ENCODE results near the gene NAPEPLD.

DNA sequence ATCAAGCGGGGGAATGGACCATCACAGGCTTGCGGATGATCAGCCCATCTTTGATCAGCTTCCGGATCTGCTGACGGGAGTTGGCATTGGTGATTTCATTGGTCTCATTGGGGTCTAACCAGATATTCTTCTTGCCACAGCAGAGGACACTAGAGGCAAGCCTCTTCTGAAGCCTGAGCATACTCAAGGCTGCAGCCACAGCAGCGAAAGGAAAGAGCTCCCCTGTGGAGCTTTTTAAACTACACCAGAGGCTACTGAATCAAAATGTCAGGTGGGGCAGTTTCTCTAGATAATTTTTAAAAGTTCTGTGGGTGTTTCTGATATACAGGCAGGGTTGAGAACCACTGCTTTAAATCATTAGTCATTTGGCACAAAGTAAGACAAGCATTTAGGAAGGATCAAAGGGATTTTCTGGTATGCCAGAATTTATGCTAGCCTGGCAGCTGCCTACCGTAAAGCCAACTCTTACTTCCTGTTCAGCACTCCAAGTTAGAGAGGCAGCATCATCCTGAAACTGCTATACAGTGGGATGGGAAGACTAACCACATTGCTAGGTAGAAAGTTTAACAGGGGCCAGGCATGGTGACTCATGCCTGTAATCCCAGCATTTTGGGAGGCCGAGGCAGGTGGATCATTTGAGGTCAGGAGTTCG lies 7.0 kb downstream of the NAPEPLD start:
- TF ChIP-seq, protein P1, sequence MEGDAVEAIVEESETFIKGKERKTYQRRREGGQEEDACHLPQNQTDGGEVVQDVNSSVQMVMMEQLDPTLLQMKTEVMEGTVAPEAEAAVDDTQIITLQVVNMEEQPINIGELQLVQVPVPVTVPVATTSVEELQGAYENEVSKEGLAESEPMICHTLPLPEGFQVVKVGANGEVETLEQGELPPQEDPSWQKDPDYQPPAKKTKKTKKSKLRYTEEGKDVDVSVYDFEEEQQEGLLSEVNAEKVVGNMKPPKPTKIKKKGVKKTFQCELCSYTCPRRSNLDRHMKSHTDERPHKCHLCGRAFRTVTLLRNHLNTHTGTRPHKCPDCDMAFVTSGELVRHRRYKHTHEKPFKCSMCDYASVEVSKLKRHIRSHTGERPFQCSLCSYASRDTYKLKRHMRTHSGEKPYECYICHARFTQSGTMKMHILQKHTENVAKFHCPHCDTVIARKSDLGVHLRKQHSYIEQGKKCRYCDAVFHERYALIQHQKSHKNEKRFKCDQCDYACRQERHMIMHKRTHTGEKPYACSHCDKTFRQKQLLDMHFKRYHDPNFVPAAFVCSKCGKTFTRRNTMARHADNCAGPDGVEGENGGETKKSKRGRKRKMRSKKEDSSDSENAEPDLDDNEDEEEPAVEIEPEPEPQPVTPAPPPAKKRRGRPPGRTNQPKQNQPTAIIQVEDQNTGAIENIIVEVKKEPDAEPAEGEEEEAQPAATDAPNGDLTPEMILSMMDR (optimal IDR thresholded peaks at IDR 0.05 in 1 of 3, IDR thresholded peaks at IDR 0.05 in 1 of 3, conservative IDR thresholded peaks at IDR 0.05 in 1 of 3; ENCODE audit: extremely low read depth in 1 of 3, insufficient read depth in 2 of 3, low read length in 3 of 3): no peak
- TF ChIP-seq EZH2 (IDR thresholded peaks at IDR 0.05; ENCODE audit: low read length): no peak
